Measurements from ENCODE around the gene DALRD3.

DALRD3 gene

DNA sequence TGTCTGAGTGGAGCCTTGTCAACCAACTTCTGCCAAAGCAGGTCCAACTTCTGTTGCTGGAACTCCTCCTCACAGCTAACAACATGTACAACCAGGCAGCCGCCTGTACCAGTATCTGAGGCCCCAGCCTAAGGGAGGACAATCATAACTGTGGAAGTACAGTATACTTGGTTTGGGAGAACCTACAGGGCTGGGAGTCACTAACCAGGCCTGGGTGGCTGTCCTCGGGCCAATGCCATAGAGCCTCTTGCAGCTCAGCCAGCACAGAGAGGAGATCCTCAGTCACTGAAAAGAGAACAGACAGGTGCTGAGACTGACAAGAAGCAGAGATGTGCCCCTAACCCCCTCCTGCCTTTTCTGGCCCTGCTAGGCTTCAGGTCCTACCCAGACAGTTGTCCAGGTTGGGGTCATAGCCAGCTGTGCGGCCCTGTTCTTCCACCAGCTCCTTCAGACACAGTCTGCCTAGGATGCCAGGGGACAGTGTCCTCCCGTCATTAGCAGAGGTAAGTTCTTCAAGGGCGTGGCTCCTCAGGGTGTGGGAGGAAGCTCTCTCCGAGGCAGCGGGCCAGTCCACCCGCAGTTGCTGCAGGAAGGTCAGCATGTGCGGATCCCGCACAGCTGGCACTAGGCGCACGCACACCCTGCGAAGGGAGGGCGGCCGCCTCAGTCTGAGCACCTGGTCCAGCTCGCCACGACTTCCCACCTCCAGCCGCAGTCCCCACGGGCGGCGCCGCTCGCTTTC lies 980 bp downstream of the DALRD3 start:
- in situ Hi-C loops (cut with MboI; ENCODE audit: low sequenced_read_pairs, unreplicated experiment), result no loop called here
- TF ChIP-seq, protein P1, sequence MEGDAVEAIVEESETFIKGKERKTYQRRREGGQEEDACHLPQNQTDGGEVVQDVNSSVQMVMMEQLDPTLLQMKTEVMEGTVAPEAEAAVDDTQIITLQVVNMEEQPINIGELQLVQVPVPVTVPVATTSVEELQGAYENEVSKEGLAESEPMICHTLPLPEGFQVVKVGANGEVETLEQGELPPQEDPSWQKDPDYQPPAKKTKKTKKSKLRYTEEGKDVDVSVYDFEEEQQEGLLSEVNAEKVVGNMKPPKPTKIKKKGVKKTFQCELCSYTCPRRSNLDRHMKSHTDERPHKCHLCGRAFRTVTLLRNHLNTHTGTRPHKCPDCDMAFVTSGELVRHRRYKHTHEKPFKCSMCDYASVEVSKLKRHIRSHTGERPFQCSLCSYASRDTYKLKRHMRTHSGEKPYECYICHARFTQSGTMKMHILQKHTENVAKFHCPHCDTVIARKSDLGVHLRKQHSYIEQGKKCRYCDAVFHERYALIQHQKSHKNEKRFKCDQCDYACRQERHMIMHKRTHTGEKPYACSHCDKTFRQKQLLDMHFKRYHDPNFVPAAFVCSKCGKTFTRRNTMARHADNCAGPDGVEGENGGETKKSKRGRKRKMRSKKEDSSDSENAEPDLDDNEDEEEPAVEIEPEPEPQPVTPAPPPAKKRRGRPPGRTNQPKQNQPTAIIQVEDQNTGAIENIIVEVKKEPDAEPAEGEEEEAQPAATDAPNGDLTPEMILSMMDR (IDR thresholded peaks at IDR 0.05; ENCODE audit: borderline replicate concordance, control extremely low read depth, extremely low read depth, insufficient read depth, missing control alignments), result no peak

DNA sequence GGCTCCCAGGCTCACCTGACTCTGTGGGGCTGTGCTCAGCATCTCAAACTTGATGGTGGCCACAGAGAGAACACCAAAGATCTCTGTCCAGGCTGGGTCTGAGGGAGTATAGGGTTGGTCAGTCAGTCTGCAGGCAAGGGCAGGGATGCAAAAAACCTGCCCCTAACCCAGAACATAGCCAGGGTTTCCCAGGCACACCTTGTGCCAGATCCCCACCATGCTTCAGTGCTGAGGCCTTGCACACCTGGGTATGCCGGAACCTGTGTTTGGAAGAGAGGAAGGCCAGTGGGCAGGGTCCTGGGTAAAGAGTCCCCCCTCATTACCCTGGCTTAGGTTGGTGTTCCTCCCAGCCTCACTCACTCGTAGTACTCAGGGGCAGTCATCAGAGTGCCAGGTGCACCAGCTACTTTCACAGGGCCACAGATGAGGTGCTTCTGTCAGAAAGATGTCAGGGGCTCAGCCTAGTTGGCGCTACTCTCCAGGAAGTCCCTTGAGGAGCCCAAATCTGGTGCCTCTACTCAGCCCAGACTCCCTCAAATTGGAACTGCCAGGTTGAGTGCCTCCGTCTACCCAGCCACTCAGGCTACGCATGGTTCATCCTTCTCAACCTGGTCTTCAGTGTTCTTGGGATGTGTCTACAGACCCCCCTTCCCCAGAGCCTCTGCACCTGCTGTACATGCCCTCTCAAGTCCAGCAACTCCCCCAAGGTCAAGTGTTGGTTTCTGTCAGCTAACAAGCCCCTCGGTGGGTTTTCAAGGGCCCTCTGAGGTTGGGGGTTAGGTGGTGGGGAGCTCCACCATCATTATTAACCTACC lies 1.8 kb downstream of the DALRD3 start:
- in situ Hi-C loops (cut with MboI; ENCODE audit: low sequenced_read_pairs, unreplicated experiment), result no loop called here
- no peak for DNase-seq (ENCODE audit: low spot score)
- TF ChIP-seq, protein P1 (IDR thresholded peaks at IDR 0.05; ENCODE audit: borderline replicate concordance, control extremely low read depth, extremely low read depth, insufficient read depth, missing control alignments), result no peak

More for the DNA sequence above, 980 bp downstream of the DALRD3 start:
- no peak for DNase-seq (ENCODE audit: low spot score)

DNA sequence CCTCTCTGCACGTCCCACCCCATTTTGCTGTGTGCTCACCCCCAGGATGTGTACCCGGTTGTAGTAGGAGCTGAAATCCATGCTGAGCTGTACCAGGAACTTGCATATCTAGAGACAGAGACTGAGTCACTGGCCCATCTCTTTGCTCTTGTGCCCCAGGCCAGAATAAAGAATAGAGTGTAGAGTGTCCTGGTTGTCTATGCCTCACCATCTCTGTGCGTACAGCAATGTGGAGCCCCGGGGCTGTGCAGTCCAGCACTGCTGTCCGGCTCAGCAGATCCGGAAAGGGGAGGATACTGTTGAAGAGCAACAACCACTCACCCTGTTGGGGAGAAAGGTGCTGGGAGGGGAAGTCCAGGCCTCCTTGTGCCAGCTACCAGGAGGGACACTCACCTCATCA lies 2.6 kb downstream of the DALRD3 start:
- in situ Hi-C loops (cut with MboI; ENCODE audit: low sequenced_read_pairs, unreplicated experiment), result no loop called here
- TF ChIP-seq, protein P1 (IDR thresholded peaks at IDR 0.05; ENCODE audit: borderline replicate concordance, control extremely low read depth, extremely low read depth, insufficient read depth, missing control alignments), result no peak
- no peak for DNase-seq (ENCODE audit: low spot score)

DNA sequence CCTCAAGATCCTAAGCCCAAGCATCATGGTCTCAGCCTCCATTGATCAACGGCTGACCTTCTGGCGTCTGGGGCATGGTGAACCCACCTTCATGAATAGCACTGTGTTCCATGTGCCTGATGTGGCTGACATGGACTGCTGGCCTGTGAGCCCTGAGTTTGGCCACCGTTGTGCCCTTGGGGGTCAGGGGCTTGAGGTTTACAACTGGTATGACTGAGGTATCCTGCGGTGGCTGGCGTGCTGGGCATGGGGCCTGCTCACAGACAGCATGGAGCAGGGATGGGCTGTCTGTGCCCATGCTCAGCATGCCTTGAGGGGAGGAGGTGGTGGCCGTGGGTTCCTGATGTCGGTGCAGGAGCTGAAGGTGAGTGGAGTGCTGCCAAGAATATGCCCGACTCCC lies 3.3 kb downstream of the DALRD3 start:
- in situ Hi-C loops (cut with MboI; ENCODE audit: low sequenced_read_pairs, unreplicated experiment), result no loop called here
- DNase-seq (ENCODE audit: low spot score), result no peak

DNA sequence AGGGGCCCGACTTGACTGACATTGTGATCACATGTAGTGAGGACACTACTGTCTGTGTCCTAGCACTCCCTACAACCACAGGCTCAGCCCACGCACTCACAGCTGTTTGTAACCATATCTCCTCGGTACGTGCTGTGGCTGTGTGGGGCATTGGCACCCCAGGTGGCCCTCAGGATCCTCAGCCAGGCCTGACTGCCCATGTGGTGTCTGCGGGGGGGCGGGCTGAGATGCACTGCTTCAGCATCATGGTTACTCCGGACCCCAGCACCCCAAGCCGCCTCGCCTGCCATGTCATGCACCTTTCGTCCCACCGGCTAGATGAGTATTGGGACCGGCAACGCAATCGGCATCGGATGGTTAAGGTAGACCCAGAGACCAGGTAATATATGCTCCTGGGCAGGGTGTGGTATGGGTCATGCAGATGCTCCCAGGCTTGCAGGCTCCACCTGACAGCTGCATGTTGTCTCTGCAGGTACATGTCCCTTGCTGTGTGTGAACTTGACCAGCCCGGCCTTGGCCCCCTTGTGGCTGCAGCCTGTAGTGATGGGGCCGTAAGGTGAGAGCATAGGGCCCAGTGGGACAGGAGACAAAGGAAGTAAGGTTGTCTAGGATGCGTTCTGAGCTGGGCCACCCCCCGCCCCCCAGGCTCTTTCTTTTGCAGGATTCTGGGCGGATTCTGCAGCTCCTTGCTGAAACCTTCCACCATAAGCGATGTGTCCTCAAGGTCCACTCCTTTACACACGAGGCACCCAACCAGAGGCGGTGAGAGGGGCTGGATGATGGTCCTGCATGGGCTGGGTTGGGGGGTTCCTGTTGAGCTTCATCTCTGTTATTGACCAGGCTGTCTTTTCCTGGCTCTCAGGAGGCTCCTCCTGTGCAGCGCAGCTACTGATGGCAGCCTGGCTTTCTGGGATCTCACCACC lies 4.4 kb downstream of the DALRD3 start:
- peak; percentile 66 for DNase-seq (ENCODE audit: low spot score)
- TF ChIP-seq, protein P1 (IDR thresholded peaks at IDR 0.05; ENCODE audit: borderline replicate concordance, control extremely low read depth, extremely low read depth, insufficient read depth, missing control alignments), result peak; percentile 35
- in situ Hi-C loops (cut with MboI; ENCODE audit: low sequenced_read_pairs, unreplicated experiment), result no loop called here

More for the DNA sequence above, 3.3 kb downstream of the DALRD3 start:
- TF ChIP-seq, protein P1 (IDR thresholded peaks at IDR 0.05; ENCODE audit: borderline replicate concordance, control extremely low read depth, extremely low read depth, insufficient read depth, missing control alignments), result no peak
